Neural cell (in vitro differentiated cells): ENCODE data around the gene MCC.

ENCODE experiments used
- CTCF ChIP-seq: fragments of 450-650 bp; IDR thresholded peaks from 2 replicates; pipeline ENCODE4 v1.5.1; 2014; ENCODE audit warnings: antibody characterized with exemption, mild to moderate bottlenecking, moderate library complexity; ENCODE audit not compliant: poor library complexity, severe bottlenecking
- EP300 ChIP-seq: fragments of 450-650 bp; conservative IDR thresholded peaks from 2 replicates; pipeline ENCODE4 v1.6.1; 2014; ENCODE audit warnings: antibody characterized with exemption, mild to moderate bottlenecking, moderate library complexity; ENCODE audit not compliant: poor library complexity, severe bottlenecking
- EZH2 ChIP-seq: fragments of 200-600, 300-800 bp; shearing (Covaris generic), sonication (generic); IDR thresholded peaks from 2 replicates; pipeline ENCODE4 v1.6.1; 2014; ENCODE audit warnings: antibody characterized with exemption, low read length, borderline replicate concordance, mild to moderate bottlenecking; ENCODE audit not compliant: insufficient read depth, poor library complexity, severe bottlenecking
- MXI1 ChIP-seq: fragments of 450-650 bp; conservative IDR thresholded peaks from 2 replicates; pipeline ENCODE4 v1.6.1; 2014; ENCODE audit warnings: antibody characterized with exemption, mild to moderate bottlenecking; ENCODE audit not compliant: poor library complexity, severe bottlenecking
- POLR2AphosphoS5 ChIP-seq: IDR thresholded peaks from 2 replicates; pipeline ENCODE4 v1.6.1; 2012
- RAD21 ChIP-seq: fragments of 450-650 bp; conservative IDR thresholded peaks from 2 replicates; pipeline ENCODE4 v1.6.1; 2014; ENCODE audit warnings: antibody characterized with exemption, mild to moderate bottlenecking, moderate library complexity
- REST ChIP-seq: IDR thresholded peaks from 2 replicates; pipeline ENCODE4 v1.6.1; 2012; ENCODE audit warnings: borderline replicate concordance
- TAF1 ChIP-seq: IDR thresholded peaks from 2 replicates; pipeline ENCODE4 v1.6.1; 2012; ENCODE audit warnings: low read depth

DNA sequence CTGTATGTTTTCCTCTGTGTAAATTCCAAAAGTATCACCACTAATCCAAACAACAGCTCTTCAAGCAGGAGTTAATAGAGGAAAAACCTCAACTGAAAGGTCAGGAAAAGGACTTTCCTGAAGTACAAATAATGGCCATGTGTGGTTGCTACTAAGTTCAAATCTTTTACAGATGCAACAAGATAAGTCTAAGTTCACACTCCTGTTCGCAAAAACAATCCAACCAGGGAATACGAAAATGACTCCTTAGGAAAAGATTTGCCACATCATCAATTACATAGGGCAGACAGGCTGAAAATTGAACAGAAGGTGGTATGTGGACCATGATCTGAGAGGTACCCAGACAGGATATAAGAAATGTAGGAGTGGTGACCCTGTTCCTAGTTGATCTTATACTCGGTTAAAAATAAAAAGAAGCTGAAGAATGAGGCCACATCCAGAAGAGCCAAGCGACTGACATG lies 263.6 kb downstream of the MCC start:
- TF ChIP-seq CTCF (no peak), EP300 (no peak), POLR2AphosphoS5 (no peak), MXI1 (no peak), EZH2 (no peak), REST (no peak), TAF1 (no peak), RAD21 (no peak)
